GM21515 (cell line): ENCODE results near the gene PILRB.
"Not testable (repeated sequence)": the region's sequence is repeated elsewhere in the genome, so short reads cannot be mapped to it uniquely, and the experiment has no call there.

Source experiments
- ATAC-seq: cut with Tn5 transposase; IDR thresholded peaks from one replicate; pipeline ENCODE4 v1.9.1; 2021; ENCODE audit not compliant: unreplicated experiment

The PILRB gene

GRCh38 chr7:100358027-100358856, at the start of gene PILRB:
Gene PILRB (plus strand): TSS chr7:100358117. CDS start chr7:100358303, 186 bp downstream.
- no peak for ATAC-seq

DNA sequence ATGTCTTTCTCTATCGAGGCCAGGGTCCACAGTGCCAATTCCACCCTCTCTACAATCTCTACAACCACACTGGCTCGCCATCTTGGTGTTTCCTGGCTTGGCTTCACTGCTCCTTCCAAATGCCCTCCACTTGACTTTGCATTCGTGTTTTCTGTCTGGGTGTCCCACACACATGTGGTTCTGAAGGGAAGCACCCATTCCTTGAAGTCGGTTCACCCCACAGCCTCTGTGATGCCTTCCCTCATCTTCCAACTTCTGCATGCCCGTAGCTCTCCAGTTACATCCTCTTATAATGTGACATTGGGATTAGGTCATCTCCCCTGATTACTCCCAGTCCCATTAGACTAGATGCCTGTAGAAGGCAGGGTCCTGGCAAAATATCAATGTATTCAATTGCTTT, 39.6 kb upstream of the PILRB start:
- ATAC-seq: not testable (repeated sequence)

DNA sequence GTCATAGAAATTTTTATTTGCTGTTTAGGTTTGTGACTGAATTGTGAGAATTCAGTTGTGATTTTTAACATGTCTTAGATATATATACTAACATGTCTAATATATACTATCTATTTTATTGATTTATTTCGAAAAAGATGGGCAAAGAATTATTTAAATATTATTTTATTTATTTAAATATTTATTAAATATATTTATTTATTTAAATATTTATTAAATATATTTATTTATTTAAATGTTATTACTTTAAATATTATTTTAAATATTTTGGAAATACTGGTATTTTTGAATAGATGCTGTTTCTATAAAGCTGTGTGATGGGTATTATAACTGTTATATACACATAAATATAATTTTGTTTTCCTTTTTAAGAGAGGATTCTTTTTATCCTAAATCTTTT, 36.3 kb upstream of the PILRB start:
- not testable (repeated sequence) for ATAC-seq

GRCh38 chr7:100324194-100324593, 33.7 kb upstream of the PILRB start:
- ATAC-seq: not testable (repeated sequence)

DNA sequence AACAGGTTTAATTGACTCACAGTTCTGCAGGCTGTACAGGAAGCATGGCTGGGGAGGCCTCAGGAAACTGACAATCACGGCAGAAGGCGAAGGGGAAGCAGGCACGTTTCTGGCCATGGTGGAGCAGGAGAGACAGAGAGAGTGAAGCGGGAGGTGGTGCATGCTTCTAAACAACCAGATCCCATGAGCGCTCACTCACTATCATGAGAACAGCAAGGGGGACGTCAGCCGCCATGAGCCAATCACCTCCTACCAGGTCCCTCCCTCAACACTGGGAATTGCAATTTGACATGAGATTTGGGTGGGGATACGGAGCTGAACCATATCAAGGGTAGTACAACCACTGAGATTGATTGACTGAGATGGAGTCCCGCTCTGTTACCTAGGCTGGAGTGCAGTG, 32.2 kb upstream of the PILRB start:
- ATAC-seq: not testable (repeated sequence)

- not testable (repeated sequence) for ATAC-seq
These were observed 31.0 kb upstream of the PILRB start for GRCh38 chr7:100326914-100327313.

DNA sequence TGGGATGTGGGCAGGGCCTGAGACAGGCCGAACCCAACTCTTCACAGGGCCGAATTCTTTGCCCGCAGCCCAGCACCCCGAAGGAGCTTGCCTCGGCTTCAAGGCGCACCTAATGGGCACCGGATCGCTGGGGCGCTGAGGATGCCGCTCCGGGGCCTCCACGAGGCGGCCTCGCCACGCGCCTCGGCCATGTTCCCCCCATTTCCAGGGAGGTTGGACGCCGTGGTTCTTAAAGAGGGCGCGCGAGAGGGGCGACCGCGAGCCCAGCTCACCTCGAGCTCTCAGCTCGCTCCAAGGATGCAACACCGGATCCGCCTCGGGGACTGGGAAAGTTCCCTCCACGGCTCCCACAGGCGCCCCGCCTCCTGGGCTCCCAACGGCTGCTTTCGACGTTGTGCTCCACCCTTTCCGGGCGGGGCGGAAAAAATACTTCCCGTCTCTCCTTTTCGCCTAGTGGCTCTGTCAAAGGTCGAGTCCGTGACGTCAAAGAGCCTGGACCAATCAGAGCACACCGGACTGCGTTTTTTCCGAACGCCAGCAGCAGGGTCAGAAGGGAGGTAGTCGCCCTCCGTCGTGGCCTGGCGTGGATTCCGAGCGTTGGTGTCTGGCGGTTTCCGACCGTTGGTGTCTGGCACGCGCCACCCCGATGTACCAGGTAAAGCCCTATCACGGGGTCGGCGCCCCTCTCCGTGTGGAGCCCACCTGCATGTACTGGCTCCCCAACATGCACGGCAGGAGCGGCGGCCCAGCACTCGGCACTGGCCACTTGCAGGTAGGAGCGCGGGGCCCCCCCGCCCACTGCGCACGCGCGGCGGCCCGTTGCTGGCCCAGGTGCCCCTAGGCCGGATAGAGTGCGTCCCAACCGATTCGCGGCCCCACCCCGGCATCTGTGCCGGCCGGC, 22.1 kb upstream of the PILRB start:
- ATAC-seq: peak; percentile 88

DNA sequence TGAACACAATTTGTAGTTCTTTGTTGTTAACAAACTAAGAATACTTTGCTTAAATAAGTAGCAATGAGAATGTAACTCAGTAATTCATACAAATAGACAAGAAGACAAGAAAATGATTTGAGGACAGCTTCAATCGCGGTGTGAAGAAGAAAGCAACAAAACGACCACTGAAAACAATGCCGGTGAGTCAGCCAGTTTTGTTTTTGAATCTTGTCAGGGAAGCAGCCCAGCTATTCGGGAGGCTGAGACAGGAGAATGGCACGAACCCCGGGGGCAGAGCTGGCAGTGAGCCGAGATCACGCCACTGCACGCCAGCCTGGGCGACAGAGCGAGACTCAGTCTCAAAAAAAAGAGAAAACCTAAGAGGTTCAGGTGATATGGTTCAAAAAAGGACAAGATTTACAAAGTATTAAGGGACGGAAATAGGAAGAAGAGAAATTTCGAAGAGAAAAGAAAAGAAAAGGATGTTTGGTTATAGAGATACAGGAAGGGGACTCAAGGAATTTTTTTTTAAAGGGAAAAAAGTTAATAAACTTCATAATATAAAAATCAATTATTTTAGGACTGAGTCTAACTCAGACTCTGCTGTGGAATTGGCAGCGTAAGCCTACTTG, 19.7 kb upstream of the PILRB start:
- ATAC-seq: not testable (repeated sequence)

GRCh38 chr7:100341286-100341685, 16.6 kb upstream of the PILRB start:
- ATAC-seq: not testable (repeated sequence)

DNA sequence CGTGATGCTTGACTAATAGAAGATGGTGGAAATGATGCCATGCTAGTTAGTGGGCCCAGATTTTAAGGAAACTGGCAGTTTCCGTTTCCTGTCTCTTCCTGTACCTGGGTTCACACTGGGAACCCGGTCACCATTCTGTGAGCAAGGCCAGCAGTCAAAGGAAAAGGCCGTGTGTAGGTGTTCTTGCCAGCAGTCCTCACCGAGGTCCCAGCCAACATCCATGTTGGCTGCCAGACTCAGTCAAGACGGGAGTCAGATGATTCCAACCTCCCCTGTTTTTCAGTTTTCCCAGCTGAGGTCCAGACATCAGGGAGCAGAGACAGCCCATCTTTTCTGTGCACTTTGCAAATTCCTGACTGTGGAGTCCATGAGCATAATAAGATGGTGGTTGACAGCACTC, 15.2 kb upstream of the PILRB start:
- ATAC-seq: no peak

GRCh38 chr7:100344124-100344559, 13.8 kb upstream of the PILRB start:
- peak; percentile 10 for ATAC-seq

- peak; percentile 61 for ATAC-seq
These were observed 13.2 kb upstream of the PILRB start for GRCh38 chr7:100344560-100345287.

- peak; percentile 23 for ATAC-seq
These were observed 12.6 kb upstream of the PILRB start for GRCh38 chr7:100345288-100345672.

DNA sequence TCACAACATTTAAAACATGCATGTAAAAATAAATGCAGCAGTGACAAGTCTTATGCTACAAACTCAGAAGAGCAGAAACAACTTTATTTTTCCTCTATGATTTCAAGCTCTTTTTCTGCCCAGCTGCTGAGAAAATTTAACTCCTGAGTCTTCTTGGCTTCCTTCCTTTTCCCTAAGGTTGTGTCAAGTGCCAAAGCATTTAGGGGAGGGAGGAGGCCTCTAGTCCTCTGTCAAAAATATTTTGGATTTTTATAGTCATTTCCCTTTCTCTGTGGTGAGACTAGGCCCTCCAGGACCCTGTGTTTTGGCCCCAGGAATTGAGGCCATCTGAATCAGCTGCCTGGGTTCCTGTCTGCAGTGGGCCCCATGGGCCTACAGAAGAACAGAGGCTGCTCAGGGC, 11.0 kb upstream of the PILRB start:
- no peak for ATAC-seq

DNA sequence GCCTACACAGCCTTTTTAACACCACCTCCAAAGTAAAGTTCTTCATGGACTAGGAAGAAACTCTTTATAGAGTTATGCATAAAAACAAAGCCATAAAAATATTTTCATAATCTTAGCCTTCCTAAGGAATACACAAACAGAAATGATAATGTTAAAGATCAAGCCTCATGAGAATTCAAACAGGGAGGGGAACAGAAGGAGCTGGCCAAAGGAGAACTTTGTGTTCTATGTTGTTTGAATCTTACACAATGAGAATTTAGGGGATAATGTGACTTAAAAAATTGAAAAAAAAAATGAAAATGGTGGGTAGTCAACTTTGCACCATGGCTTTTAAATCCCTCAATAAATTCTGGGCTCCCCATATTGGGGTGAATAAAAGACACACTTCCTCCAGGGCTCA, 9.1 kb upstream of the PILRB start:
- no peak for ATAC-seq

GRCh38 chr7:100349757-100350156, 8.2 kb upstream of the PILRB start:
- no peak for ATAC-seq

DNA sequence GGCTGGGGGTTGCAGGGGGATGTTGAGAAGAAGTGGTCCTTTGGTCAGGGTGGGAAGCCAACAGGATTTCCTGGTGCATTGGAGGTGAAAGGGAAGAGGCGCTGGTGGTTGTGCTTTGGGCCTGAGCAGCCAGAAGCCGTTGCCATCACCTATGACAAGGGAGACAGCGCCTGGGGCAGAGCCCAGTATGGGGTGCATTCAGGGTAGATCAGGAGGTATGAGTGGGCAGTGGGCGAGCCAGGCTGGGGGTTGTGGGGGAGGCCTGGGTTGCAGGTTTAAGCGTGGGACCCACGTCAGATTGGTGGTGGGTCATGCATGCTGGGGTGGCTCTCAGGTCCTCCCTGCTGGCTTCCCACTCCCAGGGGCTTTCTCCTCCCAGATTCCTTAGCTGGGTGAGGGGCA, 6.3 kb upstream of the PILRB start:
- ATAC-seq: no peak

DNA sequence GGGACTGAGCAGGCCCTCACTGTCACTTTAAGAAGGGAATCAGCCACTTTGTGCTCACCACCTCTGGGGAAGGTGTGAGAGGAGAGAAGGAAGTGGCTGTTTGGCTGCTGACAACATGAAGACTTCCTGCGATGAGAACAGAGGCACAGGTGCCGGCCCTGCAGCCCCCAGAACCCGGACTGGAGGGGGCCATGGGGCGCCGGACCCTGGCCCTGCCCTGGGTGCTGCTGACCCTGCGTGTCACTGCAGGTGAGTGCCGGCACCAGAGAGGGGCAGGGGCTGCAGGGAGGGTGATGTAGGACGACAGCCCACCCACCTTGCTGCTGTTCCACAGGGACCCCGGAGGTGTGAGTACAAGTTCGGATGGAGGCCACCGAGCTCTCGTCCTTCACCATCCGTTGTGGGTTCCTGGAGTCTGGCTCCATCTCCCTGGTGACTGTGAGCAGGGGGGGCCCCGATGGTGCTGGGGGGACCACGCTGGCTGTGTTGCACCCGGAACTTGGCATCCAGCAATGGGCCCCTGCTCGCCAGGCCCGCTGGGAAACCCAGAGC, 5.6 kb upstream of the PILRB start:
- ATAC-seq: not testable (repeated sequence)

DNA sequence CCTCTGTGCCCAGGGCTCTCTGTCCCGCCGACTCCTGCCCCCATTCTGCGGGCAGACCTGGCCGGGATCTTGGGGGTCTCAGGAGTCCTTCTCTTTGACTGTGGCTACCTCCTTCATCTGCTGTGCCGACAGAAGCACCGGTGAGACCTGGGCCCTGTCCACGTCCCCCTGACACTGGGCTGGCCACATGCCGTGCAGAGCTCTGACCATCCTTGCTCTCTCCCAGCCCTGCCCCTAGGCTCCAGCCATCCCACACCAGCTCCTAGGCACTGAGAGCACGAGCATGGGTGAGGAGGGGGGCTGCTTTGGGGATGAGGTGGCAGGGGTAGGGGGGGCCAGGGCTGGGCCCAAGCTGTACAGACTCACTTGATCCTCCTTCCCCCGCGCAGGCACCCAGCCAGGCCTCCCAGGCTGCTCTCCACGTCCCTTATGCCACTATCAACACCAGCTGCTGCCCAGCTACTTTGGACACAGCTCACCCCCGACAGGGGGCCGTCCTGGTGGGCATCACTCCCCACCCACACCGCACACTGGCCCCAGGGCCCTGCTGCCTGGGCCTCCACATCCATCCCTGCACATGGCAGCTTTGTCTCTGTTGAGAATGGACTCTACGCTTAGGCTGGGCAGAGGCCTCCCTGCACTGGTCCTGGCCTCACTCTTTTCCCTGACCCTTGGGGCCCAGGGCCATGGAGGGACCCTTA, 4.8 kb upstream of the PILRB start:
- ATAC-seq: no peak
